Measurements from ENCODE around the gene CELF4. TPM values are rescaled to one million over a fixed set of nuclear protein-coding genes. Genes with fewer than 3 reads are reported as not detected.

CELF4 gene
- total RNA-seq, 3 donors from 2014 or later = 1.0 TPM; not detected in 2

DNA sequence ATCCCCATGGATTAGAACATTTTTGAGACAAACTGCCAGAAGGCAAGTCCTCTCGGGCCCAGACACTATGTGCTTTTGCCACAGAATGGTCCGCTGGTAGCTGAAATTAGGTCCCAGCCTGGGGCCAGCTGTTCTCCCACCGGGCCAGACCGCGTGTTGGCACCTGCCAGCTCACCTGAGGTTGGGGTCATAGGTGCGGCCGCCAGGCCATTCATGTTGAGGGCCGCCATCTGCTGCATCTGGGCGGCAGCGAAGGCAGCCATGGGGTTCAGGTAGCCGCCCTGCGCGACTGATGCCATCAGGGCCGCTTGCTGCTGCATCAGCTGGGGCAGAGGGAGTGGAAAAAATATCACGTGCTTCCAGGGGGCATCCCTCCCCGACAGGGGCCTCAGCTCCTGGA is 292.8 kb downstream of the CELF4 start:
- H3K27ac ChIP-seq = no peak overlapping the region
- peaks cover 0 to 45% of the 10 kb centered on the region in 2 donors for H3K27me3 ChIP-seq
- H3K9me3 ChIP-seq = peaks cover 0 to 9% of the 10 kb centered on the region in 2 donors
- no peaks in the 10 kb centered on the region for H3K4me1 ChIP-seq
- no peak for TF ChIP-seq POLR2A (IDR thresholded peaks at IDR 0.05)
- no peak for TF ChIP-seq POLR2AphosphoS5 (IDR thresholded peaks at IDR 0.05)
- TF ChIP-seq, protein P1, sequence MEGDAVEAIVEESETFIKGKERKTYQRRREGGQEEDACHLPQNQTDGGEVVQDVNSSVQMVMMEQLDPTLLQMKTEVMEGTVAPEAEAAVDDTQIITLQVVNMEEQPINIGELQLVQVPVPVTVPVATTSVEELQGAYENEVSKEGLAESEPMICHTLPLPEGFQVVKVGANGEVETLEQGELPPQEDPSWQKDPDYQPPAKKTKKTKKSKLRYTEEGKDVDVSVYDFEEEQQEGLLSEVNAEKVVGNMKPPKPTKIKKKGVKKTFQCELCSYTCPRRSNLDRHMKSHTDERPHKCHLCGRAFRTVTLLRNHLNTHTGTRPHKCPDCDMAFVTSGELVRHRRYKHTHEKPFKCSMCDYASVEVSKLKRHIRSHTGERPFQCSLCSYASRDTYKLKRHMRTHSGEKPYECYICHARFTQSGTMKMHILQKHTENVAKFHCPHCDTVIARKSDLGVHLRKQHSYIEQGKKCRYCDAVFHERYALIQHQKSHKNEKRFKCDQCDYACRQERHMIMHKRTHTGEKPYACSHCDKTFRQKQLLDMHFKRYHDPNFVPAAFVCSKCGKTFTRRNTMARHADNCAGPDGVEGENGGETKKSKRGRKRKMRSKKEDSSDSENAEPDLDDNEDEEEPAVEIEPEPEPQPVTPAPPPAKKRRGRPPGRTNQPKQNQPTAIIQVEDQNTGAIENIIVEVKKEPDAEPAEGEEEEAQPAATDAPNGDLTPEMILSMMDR (IDR thresholded peaks at IDR 0.05) = no peak
- H3K4me3 ChIP-seq = no peak overlapping the region
- no peaks in the 10 kb centered on the region for H3K36me3 ChIP-seq
- DNase-seq (ENCODE audit: low spot score in 2 of 2) = no peak
- intact Hi-C loops (cut with DNase I; ENCODE audit: low total_unique reads) = no loop called here

DNA sequence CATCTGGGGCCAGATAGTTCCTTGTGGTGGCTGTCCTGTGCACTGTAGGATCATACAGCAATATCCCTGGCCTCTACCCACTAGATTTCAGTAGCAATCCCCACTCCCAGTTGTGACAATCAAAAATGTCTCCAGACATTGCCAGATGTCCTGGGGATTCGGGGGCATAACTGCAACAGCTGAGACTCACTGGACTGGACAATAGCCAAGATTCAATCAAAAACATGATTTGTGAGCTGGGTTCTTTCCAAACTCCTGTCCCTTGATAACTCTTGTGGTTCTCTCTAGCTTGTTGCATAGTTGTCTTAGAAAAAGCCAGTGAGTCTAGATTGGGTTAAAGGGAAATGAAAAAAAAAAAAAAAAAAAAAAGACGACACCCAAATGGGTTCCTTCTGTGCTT is 293.4 kb downstream of the CELF4 start:
- Histone ChIP-seq H3K9me3 (peaks cover 0 to 9% of the 10 kb centered on the region in 2 donors), H3K27me3 (peaks cover 0 to 45% of the 10 kb centered on the region in 2 donors), H3K4me3 (no peak overlapping the region), H3K36me3 (no peaks in the 10 kb centered on the region), H3K27ac (no peak overlapping the region), H3K4me1 (no peaks in the 10 kb centered on the region)
- TF ChIP-seq POLR2AphosphoS5 (IDR thresholded peaks at IDR 0.05) = no peak
- TF ChIP-seq, protein P1 (IDR thresholded peaks at IDR 0.05) = no peak
- TF ChIP-seq POLR2A (IDR thresholded peaks at IDR 0.05) = no peak
- no peak for DNase-seq (ENCODE audit: low spot score in 2 of 2)
- intact Hi-C loops (cut with DNase I; ENCODE audit: low total_unique reads) = no loop called here

DNA sequence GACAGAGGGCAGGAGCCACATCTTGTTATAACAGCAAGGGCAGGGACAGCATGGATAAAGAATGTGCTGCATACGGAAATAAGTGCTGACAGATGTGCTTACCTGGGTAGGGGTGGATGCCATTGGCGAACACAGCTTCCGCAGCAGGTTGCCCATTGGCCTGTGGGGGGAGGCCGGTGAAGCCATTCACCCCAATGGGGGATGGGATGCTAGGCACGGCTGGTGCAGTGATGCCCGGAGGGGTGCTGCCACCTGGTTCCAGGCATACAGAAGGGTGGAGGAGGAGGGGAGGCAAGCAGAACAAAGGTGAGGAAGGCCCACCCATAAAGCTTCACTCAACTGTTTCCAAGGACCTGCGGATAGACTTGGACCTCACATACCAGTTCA is 294.9 kb downstream of the CELF4 start:
- no peaks in the 10 kb centered on the region for H3K4me1 ChIP-seq
- no peak overlapping the region for H3K27ac ChIP-seq
- H3K9me3 ChIP-seq = peaks cover 0 to 9% of the 10 kb centered on the region in 2 donors
- no peaks in the 10 kb centered on the region for H3K36me3 ChIP-seq
- no peak for DNase-seq (ENCODE audit: low spot score in 2 of 2)
- TF ChIP-seq POLR2A (IDR thresholded peaks at IDR 0.05) (no peak), POLR2AphosphoS5 (IDR thresholded peaks at IDR 0.05) (no peak)
- TF ChIP-seq, protein P1 (IDR thresholded peaks at IDR 0.05) = no peak
- no peak overlapping the region for H3K4me3 ChIP-seq
- intact Hi-C loops (cut with DNase I; ENCODE audit: low total_unique reads) = no loop called here
- H3K27me3 ChIP-seq = peaks cover 0 to 31% of the 10 kb centered on the region in 2 donors

DNA sequence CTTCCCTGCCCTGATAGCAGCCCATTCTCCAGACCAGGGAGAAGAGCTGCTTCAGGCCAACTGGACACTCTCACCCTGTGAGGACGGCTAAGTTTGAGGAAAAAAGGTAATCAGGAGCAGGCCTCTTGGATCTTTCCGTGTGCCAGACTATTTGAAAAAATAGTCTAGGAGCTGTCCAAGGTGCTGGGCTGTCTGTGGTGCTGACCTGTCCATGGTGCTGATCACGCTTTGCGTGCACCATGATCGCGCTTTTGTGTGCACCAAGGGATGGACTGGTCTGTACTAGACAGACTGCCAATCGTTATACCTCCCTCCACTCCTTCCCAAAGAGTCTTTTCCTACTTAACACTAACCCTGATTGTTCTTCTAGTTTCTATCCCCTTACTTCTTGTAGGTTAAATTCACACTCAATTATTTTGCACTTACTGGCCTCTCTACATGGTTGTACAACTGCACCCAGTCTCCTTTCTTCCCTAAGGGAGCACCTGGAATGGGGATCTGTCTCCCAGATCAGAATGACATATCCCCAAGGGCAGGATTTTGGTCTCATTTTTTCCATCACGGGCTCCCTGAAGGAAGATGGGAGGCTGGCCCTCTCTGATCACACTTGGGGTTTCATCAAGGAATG is 295.4 kb downstream of the CELF4 start:
- Histone ChIP-seq H3K27ac (no peak overlapping the region), H3K36me3 (no peaks in the 10 kb centered on the region), H3K27me3 (peaks cover 0 to 27% of the 10 kb centered on the region in 2 donors), H3K4me1 (no peaks in the 10 kb centered on the region), H3K4me3 (no peak overlapping the region), H3K9me3 (peaks cover 0 to 9% of the 10 kb centered on the region in 2 donors)
- intact Hi-C loops (cut with DNase I; ENCODE audit: low total_unique reads) = no loop called here
- DNase-seq (ENCODE audit: low spot score in 2 of 2) = no peak
- TF ChIP-seq, protein P1 (IDR thresholded peaks at IDR 0.05) = no peak
- TF ChIP-seq POLR2AphosphoS5 (IDR thresholded peaks at IDR 0.05) = no peak
- TF ChIP-seq POLR2A (IDR thresholded peaks at IDR 0.05) = no peak

DNA sequence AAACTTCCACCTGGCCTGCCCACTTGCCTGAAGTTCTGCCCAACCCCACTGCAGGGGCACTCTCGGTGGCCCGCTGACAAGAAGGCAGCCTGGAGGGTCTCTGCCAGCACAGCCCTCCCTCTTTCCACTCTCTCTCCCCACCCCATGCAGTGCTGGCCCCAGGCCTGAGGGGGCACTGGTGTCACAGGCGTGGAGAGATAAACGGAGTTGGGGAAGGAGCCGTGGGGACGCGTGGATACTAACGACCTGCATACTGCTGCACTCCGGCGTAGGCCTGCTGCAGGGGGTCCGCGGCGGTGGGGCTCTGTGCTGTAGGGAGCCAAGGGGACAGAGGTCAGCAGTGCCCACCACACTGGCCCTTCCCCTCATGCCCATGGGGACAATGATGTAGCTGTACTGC is 299.3 kb downstream of the CELF4 start:
- H3K27me3 ChIP-seq = no peaks in the 10 kb centered on the region
- DNase-seq (ENCODE audit: low spot score in 2 of 2) = no peak
- H3K36me3 ChIP-seq = no peaks in the 10 kb centered on the region
- no peaks in the 10 kb centered on the region for H3K4me1 ChIP-seq
- H3K4me3 ChIP-seq = no peak overlapping the region
- intact Hi-C loops (cut with DNase I; ENCODE audit: low total_unique reads) = no loop called here
- H3K9me3 ChIP-seq = no peaks in the 10 kb centered on the region
- H3K27ac ChIP-seq = no peak overlapping the region
- no peak for TF ChIP-seq POLR2A (IDR thresholded peaks at IDR 0.05)
- TF ChIP-seq, protein P1 (IDR thresholded peaks at IDR 0.05) = no peak
- TF ChIP-seq POLR2AphosphoS5 (IDR thresholded peaks at IDR 0.05) = no peak

All from breast epithelium (tissue), 4 donors.